IPS-18a (cell line): Measurements from ENCODE around the gene USP25.
"Not testable (repeated sequence)": the region's sequence is repeated elsewhere in the genome, so short reads cannot be mapped to it uniquely, and the experiment has no call there.

ENCODE experiments used
- H3K27ac ChIP-seq: one replicate; pipeline ENCODE4 v1.5.1; 2013; ENCODE audit warnings: low read length
- H3K27me3 ChIP-seq: one replicate; pipeline ENCODE4 v1.6.1; 2013; ENCODE audit warnings: mild to moderate bottlenecking, low read length; ENCODE audit not compliant: control insufficient read depth, insufficient read depth
- H3K36me3 ChIP-seq: one replicate; pipeline ENCODE4 v1.6.1; 2013; ENCODE audit warnings: low read depth, low read length; ENCODE audit not compliant: control insufficient read depth
- H3K4me1 ChIP-seq: one replicate; pipeline ENCODE4 v1.6.1; 2013; ENCODE audit warnings: low read depth, low read length; ENCODE audit not compliant: control insufficient read depth
- H3K4me3 ChIP-seq: one replicate; pipeline ENCODE4 v1.5.1; 2013; ENCODE audit warnings: low read length
- H3K9ac ChIP-seq: one replicate; pipeline ENCODE4 v1.6.1; 2013; ENCODE audit warnings: mild to moderate bottlenecking, low read length, moderate library complexity
- H3K9me3 ChIP-seq: one replicate; pipeline ENCODE4 v1.6.1; 2013; ENCODE audit warnings: low read depth, low read length; ENCODE audit not compliant: control insufficient read depth

Gene USP25

GRCh38 chr21:15735409-15735808, 5.6 kb downstream of the USP25 start:
- Histone ChIP-seq H3K9me3 (no peaks in the 10 kb centered on the region), H3K27ac (no peak overlapping the region), H3K36me3 (no peaks in the 10 kb centered on the region), H3K4me3 (no peak overlapping the region), H3K9ac (no peak overlapping the region), H3K27me3 (no peaks in the 10 kb centered on the region), H3K4me1 (peaks cover 56% of the 10 kb centered on the region)

- H3K9me3 ChIP-seq, H3K9ac ChIP-seq, H3K27ac ChIP-seq, H3K27me3 ChIP-seq, H3K36me3 ChIP-seq: not testable (repeated sequence)
- Histone ChIP-seq H3K4me1 (peaks cover 61% of the 10 kb centered on the region), H3K4me3 (peak overlapping the region; percentile 9)
Measured at GRCh38 chr21:15735931-15736330, 6.1 kb downstream of the USP25 start.

- H3K36me3 ChIP-seq, H3K27me3 ChIP-seq, H3K27ac ChIP-seq, H3K9me3 ChIP-seq, H3K9ac ChIP-seq: not testable (repeated sequence)
- peak overlapping the region; percentile 49 for H3K4me3 ChIP-seq
- H3K4me1 ChIP-seq, result peaks cover 66% of the 10 kb centered on the region
Measured at GRCh38 chr21:15738779-15739178, 9.0 kb downstream of the USP25 start.

- Histone ChIP-seq H3K9ac (no peak overlapping the region), H3K4me3 (no peak overlapping the region), H3K9me3 (no peaks in the 10 kb centered on the region), H3K36me3 (peaks cover 2% of the 10 kb centered on the region), H3K27ac (no peak overlapping the region), H3K27me3 (no peaks in the 10 kb centered on the region), H3K4me1 (peaks cover 63% of the 10 kb centered on the region)
Measured at GRCh38 chr21:15740383-15740782, 10.6 kb downstream of the USP25 start.

GRCh38 chr21:15741510-15741909, 11.7 kb downstream of the USP25 start:
- Histone ChIP-seq H3K27ac (no peak overlapping the region), H3K9ac (no peak overlapping the region), H3K4me3 (no peak overlapping the region), H3K36me3 (peaks cover 2% of the 10 kb centered on the region), H3K4me1 (peaks cover 53% of the 10 kb centered on the region), H3K27me3 (no peaks in the 10 kb centered on the region), H3K9me3 (no peaks in the 10 kb centered on the region)

GRCh38 chr21:15742052-15742670, 12.4 kb downstream of the USP25 start:
- Histone ChIP-seq H3K36me3 (peaks cover 2% of the 10 kb centered on the region), H3K4me3 (no peak overlapping the region), H3K27ac (no peak overlapping the region), H3K9me3 (no peaks in the 10 kb centered on the region), H3K9ac (no peak overlapping the region), H3K27me3 (no peaks in the 10 kb centered on the region), H3K4me1 (peaks cover 53% of the 10 kb centered on the region)

GRCh38 chr21:15742694-15743093, 12.9 kb downstream of the USP25 start:
- no peak overlapping the region for H3K9ac ChIP-seq
- peaks cover 2% of the 10 kb centered on the region for H3K36me3 ChIP-seq
- no peak overlapping the region for H3K4me3 ChIP-seq
- no peak overlapping the region for H3K27ac ChIP-seq
- no peaks in the 10 kb centered on the region for H3K27me3 ChIP-seq
- H3K9me3 ChIP-seq, result no peaks in the 10 kb centered on the region
- H3K4me1 ChIP-seq, result peaks cover 53% of the 10 kb centered on the region

GRCh38 chr21:15743593-15743992, 13.8 kb downstream of the USP25 start:
- no peak overlapping the region for H3K9ac ChIP-seq
- H3K9me3 ChIP-seq, result no peaks in the 10 kb centered on the region
- H3K27ac ChIP-seq, result no peak overlapping the region

GRCh38 chr21:15744926-15745325, 15.1 kb downstream of the USP25 start:
- Histone ChIP-seq H3K9me3 (no peaks in the 10 kb centered on the region), H3K36me3 (peaks cover 2% of the 10 kb centered on the region), H3K27ac (no peak overlapping the region), H3K4me3 (no peak overlapping the region), H3K27me3 (no peaks in the 10 kb centered on the region), H3K9ac (no peak overlapping the region), H3K4me1 (peaks cover 36% of the 10 kb centered on the region)

More at GRCh38 chr21:15743593-15743992, 13.8 kb downstream of the USP25 start:
- H3K27me3 ChIP-seq, result no peaks in the 10 kb centered on the region
- H3K36me3 ChIP-seq, result peaks cover 2% of the 10 kb centered on the region
- peaks cover 45% of the 10 kb centered on the region for H3K4me1 ChIP-seq
- no peak overlapping the region for H3K4me3 ChIP-seq

- no peaks in the 10 kb centered on the region for H3K36me3 ChIP-seq
- H3K9me3 ChIP-seq, result no peaks in the 10 kb centered on the region
- no peak overlapping the region for H3K4me3 ChIP-seq
- no peak overlapping the region for H3K9ac ChIP-seq
- no peak overlapping the region for H3K27ac ChIP-seq
- H3K4me1 ChIP-seq, result peaks cover 19% of the 10 kb centered on the region
- no peaks in the 10 kb centered on the region for H3K27me3 ChIP-seq
Measured at GRCh38 chr21:15748586-15748985, 18.8 kb downstream of the USP25 start.

- Histone ChIP-seq H3K4me3 (no peak overlapping the region), H3K4me1 (peaks cover 26% of the 10 kb centered on the region), H3K9me3 (no peaks in the 10 kb centered on the region), H3K27ac (peak overlapping the region; percentile 15), H3K36me3 (no peaks in the 10 kb centered on the region), H3K9ac (no peak overlapping the region), H3K27me3 (no peaks in the 10 kb centered on the region)
Measured at GRCh38 chr21:15749082-15749860, 19.5 kb downstream of the USP25 start.

- H3K4me3 ChIP-seq, result no peak overlapping the region
- H3K27ac ChIP-seq, result no peak overlapping the region
- peaks cover 32% of the 10 kb centered on the region for H3K4me1 ChIP-seq
- no peaks in the 10 kb centered on the region for H3K9me3 ChIP-seq
- no peaks in the 10 kb centered on the region for H3K36me3 ChIP-seq
- no peaks in the 10 kb centered on the region for H3K27me3 ChIP-seq
- H3K9ac ChIP-seq, result no peak overlapping the region
Measured at GRCh38 chr21:15749861-15750159, 20.0 kb downstream of the USP25 start.
